Thoracic aorta (tissue), 2 donors: Measurements from ENCODE around the gene ACY1. TPM values are rescaled to one million over a fixed set of nuclear protein-coding genes. Genes with fewer than 3 reads are reported as not detected.

ENCODE experiments used
- ATAC-seq: fragments of 150-250 bp; one replicate; pipeline ENCODE4 v1.8.0; 2017; ENCODE audit warnings: low read depth; ENCODE audit not compliant: insufficient number of reproducible peaks, low FRiP score
- DNase-seq: peaks from one replicate; pipeline ENCODE4 v3.0.0-alpha.2; 2020; ENCODE audit warnings: low spot score
- H3K27ac ChIP-seq, 2 donors: fragments of 200-600 bp; sonication (generic); 1 replicate in 1 of 2; 2 replicates in 1 of 2; pipeline ENCODE4 v1.5.1; 2016; ENCODE audit warnings: mild to moderate bottlenecking in 2 of 2, moderate library complexity in 2 of 2
- H3K27me3 ChIP-seq: fragments of 200-600 bp; sonication (generic); replicated peaks from 2 replicates; pipeline ENCODE4 v1.6.0; 2016; ENCODE audit warnings: mild to moderate bottlenecking; ENCODE audit not compliant: insufficient read depth
- H3K36me3 ChIP-seq: fragments of 200-600 bp; sonication (generic); one replicate; pipeline ENCODE4 v1.5.1; 2016
- H3K4me1 ChIP-seq, 2 donors: fragments of 200-600 bp; sonication (generic); 1 replicate in 1 of 2; 2 replicates in 1 of 2; pipeline versions ENCODE4 v1.5.1 to v1.6.0; 2016; ENCODE audit warnings: low read depth in 2 of 2, mild to moderate bottlenecking in 1 of 2; ENCODE audit not compliant: control insufficient read depth in 1 of 2
- H3K4me3 ChIP-seq: fragments of 200-600 bp; sonication (generic); 2 replicates; pipeline ENCODE4 v1.5.1; 2016; ENCODE audit warnings: mild to moderate bottlenecking
- H3K9me3 ChIP-seq: fragments of 200-600 bp; sonication (generic); 2 replicates; pipeline ENCODE4 v1.5.1; 2016
- total RNA-seq, 2 donors: library from RNA; depleted of rRNA; stranded (reverse); fragments of >200 nt; gene quantifications; one replicate each; pipeline versions ENCODE4 v1.1.0 to v1.2.3, GENCODE V29; 2016
- TF ChIP-seq, protein P1 (sequence below): fragments of 200-600 bp; sonication (generic); IDR thresholded peaks from one replicate; pipeline ENCODE4 v1.5.1; 2019; ENCODE audit warnings: antibody characterized with exemption

The ACY1 gene
- total RNA-seq, 2 donors from 2014 or later, result 6.1 to 12.3 TPM

GRCh38 chr3:52023101-52023770 is 39.9 kb downstream of the ACY1 start:
- ATAC-seq (no peak), DNase-seq (no peak)
- Histone ChIP-seq H3K4me1 (peaks cover 52 to 82% of the 10 kb centered on the region in 2 donors), H3K27me3 (no peaks in the 10 kb centered on the region), H3K9me3 (no peaks in the 10 kb centered on the region), H3K36me3 (no peaks in the 10 kb centered on the region), H3K27ac (peak overlapping the region; percentile 92 to 95), H3K4me3 (peak overlapping the region; percentile 44)
- TF ChIP-seq, protein P1, sequence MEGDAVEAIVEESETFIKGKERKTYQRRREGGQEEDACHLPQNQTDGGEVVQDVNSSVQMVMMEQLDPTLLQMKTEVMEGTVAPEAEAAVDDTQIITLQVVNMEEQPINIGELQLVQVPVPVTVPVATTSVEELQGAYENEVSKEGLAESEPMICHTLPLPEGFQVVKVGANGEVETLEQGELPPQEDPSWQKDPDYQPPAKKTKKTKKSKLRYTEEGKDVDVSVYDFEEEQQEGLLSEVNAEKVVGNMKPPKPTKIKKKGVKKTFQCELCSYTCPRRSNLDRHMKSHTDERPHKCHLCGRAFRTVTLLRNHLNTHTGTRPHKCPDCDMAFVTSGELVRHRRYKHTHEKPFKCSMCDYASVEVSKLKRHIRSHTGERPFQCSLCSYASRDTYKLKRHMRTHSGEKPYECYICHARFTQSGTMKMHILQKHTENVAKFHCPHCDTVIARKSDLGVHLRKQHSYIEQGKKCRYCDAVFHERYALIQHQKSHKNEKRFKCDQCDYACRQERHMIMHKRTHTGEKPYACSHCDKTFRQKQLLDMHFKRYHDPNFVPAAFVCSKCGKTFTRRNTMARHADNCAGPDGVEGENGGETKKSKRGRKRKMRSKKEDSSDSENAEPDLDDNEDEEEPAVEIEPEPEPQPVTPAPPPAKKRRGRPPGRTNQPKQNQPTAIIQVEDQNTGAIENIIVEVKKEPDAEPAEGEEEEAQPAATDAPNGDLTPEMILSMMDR, result no peak

DNA sequence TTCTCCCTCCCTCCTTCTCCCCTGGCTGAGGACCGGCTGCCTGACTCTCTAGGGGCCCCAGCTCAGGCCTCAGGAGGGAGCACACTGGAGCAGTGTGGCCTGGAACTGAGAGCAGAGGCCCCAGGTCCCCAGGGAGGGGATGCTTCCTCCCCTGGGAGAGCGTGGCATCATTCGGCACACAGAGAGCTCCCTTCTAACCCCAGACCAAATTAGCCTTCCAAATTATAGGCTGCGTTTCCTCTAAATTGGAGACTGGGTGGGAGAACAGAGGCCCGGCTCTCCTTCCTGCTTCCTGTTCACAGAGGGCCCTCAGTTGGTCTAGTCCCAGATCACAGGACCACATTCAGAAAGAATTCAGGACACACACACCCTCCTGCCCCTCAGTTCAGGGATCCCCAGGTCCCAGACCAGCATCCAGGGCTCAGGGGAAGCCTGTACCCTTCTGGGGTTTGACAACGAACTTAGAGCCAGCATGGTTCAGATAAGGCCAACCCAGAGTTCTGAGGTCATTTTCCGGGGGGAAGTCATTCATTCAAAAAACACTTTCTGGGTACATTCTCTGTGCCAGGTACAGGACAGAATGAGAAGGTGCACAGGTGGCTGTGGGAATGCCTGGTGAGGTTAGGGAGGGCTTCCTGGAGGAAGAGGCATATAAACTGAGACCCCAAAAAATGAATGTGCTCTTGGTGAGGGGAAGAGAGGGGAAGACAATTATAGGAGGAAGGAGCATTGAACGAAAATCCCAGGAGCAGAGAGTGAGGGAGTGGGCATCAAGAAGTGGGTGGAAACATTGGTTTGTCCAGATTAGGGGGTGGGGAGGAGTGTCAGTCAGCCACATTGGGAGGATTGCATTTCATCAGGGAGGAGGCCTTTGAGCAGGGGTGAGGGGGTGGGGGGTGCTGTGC is 40.8 kb downstream of the ACY1 start:
- peak overlapping the region; percentile 92 to 95 for H3K27ac ChIP-seq
- peaks cover 44 to 74% of the 10 kb centered on the region in 2 donors for H3K4me1 ChIP-seq
- TF ChIP-seq, protein P1, result no peak
- DNase-seq (no peak), ATAC-seq (no peak)
- no peaks in the 10 kb centered on the region for H3K36me3 ChIP-seq
- peak overlapping the region; percentile 44 for H3K4me3 ChIP-seq
- no peaks in the 10 kb centered on the region for H3K9me3 ChIP-seq
- H3K27me3 ChIP-seq, result no peaks in the 10 kb centered on the region

DNA sequence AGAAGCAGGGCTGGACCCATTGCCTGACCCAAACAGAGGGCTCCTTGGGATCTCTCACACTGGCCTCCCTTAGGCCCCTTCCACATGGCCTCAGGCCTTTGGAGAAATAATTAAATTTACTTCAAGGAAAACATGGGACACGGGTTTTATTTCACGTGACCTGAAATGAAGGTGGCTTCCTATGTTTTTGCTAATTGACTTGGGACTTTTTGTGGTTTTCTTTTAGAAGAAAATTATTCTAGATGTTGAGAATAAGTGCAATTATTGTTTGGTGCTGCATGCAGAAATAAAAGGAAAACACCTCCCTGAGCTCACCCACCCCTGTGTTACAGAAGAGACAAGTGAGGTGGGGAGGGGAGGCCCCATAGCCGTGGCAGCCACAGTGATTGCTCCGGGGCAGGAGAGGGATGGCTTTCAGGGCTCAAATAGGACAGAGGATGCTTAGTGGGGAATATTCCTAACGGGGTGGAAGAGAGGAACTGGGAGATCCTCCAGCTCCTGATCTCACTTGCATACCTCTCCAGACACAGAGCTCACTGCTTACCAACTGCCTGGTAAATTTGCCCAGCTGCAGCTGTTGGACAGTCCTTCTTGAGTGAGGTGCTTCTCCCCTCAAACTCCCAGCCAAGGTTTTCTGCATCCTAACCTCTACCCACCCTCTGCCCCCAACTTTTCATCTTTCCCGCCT is 41.6 kb downstream of the ACY1 start:
- peaks cover 39 to 66% of the 10 kb centered on the region in 2 donors for H3K4me1 ChIP-seq
- DNase-seq (no peak), ATAC-seq (no peak)
- H3K4me3 ChIP-seq, result no peak overlapping the region
- H3K27me3 ChIP-seq, result no peaks in the 10 kb centered on the region
- H3K9me3 ChIP-seq, result no peaks in the 10 kb centered on the region
- TF ChIP-seq, protein P1, result no peak
- H3K36me3 ChIP-seq, result no peaks in the 10 kb centered on the region
- H3K27ac ChIP-seq, result peak overlapping the region; percentile 92 to 95

- TF ChIP-seq, protein P1, result no peak
- Histone ChIP-seq H3K36me3 (no peaks in the 10 kb centered on the region), H3K4me3 (no peak overlapping the region), H3K4me1 (peaks cover 33 to 60% of the 10 kb centered on the region in 2 donors), H3K9me3 (no peaks in the 10 kb centered on the region), H3K27ac (peak overlapping the region; percentile 92 to 95), H3K27me3 (no peaks in the 10 kb centered on the region)
- DNase-seq (no peak), ATAC-seq (no peak)
These were observed 42.1 kb downstream of the ACY1 start for GRCh38 chr3:52025453-52025852.

DNA sequence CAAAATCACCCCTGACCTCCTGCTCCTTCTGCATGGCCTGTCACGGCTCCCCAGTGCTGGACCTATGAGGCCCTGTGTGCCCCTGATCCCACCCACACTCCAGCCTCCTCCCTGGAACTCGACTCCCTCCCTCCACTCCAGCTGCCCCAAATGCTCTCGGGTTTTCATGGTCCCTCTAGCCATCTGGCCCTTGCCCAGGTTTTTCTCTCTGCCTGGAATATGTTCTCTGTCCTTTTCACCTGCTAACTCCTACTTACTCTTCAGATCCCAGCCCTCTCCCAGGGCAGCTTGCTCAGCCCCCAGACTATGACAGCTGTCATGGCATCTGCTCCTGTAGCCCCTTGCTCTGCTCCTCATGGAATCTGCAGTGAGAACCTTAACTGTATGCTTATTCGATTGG is 42.7 kb downstream of the ACY1 start:
- Histone ChIP-seq H3K4me3 (no peak overlapping the region), H3K27ac (peak overlapping the region; percentile 19 to 92), H3K9me3 (no peaks in the 10 kb centered on the region), H3K4me1 (peaks cover 32 to 54% of the 10 kb centered on the region in 2 donors), H3K36me3 (no peaks in the 10 kb centered on the region), H3K27me3 (no peaks in the 10 kb centered on the region)
- TF ChIP-seq, protein P1, result no peak
- DNase-seq (no peak), ATAC-seq (no peak)
